ENCODE data around the gene APLP2.

GRCh38 chr11:130078080-130078479 is 8.4 kb downstream of the APLP2 start:
- TF ChIP-seq CTCF (IDR thresholded peaks at IDR 0.05) = no peak
- no peak for TF ChIP-seq POLR2AphosphoS5 (IDR thresholded peaks at IDR 0.05)
- no peak for TF ChIP-seq EP300 (IDR thresholded peaks at IDR 0.05)
- TF ChIP-seq POLR2A (IDR thresholded peaks at IDR 0.05) = no peak
